ENCODE measurements around the gene IL32. TPM values are rescaled to one million over a fixed set of nuclear protein-coding genes. Genes with fewer than 3 reads are reported as not detected.

The IL32 gene
- total RNA-seq, 1 experiment from 2014 or later = 4.5 TPM

DNA sequence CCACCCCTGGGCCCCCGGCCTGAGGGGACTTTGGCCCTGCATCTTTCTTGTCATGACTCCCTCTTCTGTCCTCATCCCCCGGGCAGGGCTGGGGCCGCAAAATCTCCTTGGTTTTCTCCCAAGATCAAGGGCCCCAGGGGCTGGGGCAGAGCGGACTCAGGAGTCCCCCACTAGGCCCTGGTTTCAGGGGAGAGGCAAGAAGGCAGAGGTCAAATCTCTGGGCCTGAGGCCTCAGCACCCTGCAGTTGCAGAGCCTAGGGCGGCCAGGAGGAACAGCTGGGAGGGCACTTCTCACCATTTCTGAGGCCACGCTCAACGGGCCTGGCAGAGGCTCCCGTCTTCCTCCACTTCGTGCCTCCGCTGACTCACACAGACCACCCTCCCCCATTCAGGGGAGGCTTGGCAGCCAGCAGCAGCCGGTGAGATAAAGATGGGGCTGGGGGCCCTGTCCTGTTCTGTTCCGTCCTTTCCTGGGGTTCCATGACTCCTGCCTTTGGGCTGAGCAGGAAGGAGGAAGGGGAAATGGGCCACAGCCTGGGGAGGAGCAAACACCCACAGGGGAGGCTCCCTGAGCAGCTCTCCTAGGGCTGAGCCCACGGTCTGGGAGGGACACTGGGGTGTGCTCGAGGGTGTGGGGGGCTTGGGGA is 21.3 kb downstream of the IL32 start:
- TF ChIP-seq, protein P1, sequence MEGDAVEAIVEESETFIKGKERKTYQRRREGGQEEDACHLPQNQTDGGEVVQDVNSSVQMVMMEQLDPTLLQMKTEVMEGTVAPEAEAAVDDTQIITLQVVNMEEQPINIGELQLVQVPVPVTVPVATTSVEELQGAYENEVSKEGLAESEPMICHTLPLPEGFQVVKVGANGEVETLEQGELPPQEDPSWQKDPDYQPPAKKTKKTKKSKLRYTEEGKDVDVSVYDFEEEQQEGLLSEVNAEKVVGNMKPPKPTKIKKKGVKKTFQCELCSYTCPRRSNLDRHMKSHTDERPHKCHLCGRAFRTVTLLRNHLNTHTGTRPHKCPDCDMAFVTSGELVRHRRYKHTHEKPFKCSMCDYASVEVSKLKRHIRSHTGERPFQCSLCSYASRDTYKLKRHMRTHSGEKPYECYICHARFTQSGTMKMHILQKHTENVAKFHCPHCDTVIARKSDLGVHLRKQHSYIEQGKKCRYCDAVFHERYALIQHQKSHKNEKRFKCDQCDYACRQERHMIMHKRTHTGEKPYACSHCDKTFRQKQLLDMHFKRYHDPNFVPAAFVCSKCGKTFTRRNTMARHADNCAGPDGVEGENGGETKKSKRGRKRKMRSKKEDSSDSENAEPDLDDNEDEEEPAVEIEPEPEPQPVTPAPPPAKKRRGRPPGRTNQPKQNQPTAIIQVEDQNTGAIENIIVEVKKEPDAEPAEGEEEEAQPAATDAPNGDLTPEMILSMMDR (conservative IDR thresholded peaks at IDR 0.05; ENCODE audit: low read depth, low read length) = no peak
- no peak for TF ChIP-seq EZH2 (IDR thresholded peaks at IDR 0.05; ENCODE audit: borderline replicate concordance, low read depth, low read length, poor library complexity, severe bottlenecking)
- intact Hi-C loops (cut with micrococcal nuclease; ENCODE audit: unreplicated experiment) = no loop called here
- no peak for DNase-seq (ENCODE audit: low spot score)
- no TSS peak for BruUV-seq (replicated peaks)
- Histone ChIP-seq H3K27ac (ENCODE audit: low read depth, low read length, poor library complexity, severe bottlenecking) (no peak overlapping the region), H3K4me3 (ENCODE audit: low read depth, low read length, poor library complexity, severe bottlenecking) (no peak overlapping the region), H3K27me3 (replicated peaks; ENCODE audit: insufficient read depth, low read depth, low read length, poor library complexity) (no peaks in the 10 kb centered on the region), H3K4me1 (ENCODE audit: insufficient read depth, low read length, poor library complexity, severe bottlenecking) (no peaks in the 10 kb centered on the region), H3K9me3 (ENCODE audit: low read depth, low read length, poor library complexity, severe bottlenecking) (no peaks in the 10 kb centered on the region), H3K36me3 (ENCODE audit: insufficient read depth, low read length, poor library complexity, severe bottlenecking) (no peaks in the 10 kb centered on the region)
- CTCF ChIA-PET = no interaction called here
- POLR2A ChIA-PET (ENCODE audit: low non-redundant PET) = no interaction called here

DNA sequence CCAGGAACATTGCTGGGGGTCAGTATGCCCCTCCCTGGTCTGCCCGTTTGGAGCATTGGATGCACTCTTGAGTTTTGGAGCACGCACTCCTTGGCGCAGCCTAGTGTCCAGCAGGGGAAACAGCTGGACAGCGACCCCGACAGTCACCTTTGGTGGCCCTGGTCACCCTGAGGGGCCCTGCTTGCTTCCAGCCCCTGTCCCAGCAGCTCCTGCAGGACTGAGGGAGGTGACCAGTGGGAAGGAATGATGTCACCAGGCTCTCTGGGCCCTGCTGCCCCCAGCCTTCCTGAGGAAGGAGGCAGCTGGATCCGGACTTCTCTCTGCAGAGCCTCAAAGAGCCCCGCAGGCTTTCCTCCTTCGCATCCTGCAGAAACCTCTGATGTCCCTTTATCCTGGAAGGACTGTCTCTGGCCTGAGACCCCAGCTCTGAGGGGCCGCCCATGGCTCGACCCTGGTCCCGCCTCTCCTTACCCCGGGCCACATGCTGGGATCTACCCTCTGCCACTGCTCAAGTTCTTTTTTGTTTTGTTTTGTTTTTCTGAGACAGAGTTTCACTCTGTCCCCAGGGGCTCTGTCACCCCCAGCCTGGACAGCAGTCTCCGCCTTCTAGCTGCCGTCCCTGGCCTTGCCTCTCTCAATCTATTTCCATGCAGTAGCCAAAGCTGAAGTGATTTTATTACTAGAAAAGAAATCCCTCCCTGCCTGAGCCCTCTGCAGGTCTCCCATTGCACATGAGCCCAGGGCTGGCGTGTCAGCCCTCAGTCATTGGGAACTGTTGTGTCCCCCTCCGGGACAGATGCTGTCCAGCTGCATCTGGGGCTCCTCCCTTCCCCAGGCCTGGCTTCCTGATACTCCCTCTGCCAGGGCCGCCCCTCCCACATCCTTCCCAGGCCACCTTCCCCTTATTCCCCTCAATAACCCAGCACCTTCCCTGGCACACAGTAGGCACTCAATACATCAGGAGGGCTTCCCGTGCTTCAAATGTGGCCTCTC is 22.1 kb downstream of the IL32 start:
- ChIA-PET CTCF (no interaction called here), POLR2A (ENCODE audit: low non-redundant PET) (no interaction called here)
- no peaks in the 10 kb centered on the region for H3K4me1 ChIP-seq (ENCODE audit: insufficient read depth, low read length, poor library complexity, severe bottlenecking)
- no peak overlapping the region for H3K27ac ChIP-seq (ENCODE audit: low read depth, low read length, poor library complexity, severe bottlenecking)
- TF ChIP-seq EZH2 (IDR thresholded peaks at IDR 0.05; ENCODE audit: borderline replicate concordance, low read depth, low read length, poor library complexity, severe bottlenecking) = no peak
- TF ChIP-seq, protein P1 (conservative IDR thresholded peaks at IDR 0.05; ENCODE audit: low read depth, low read length) = no peak
- no peaks in the 10 kb centered on the region for H3K27me3 ChIP-seq (replicated peaks; ENCODE audit: insufficient read depth, low read depth, low read length, poor library complexity)
- H3K36me3 ChIP-seq (ENCODE audit: insufficient read depth, low read length, poor library complexity, severe bottlenecking) = no peaks in the 10 kb centered on the region
- no peaks in the 10 kb centered on the region for H3K9me3 ChIP-seq (ENCODE audit: low read depth, low read length, poor library complexity, severe bottlenecking)
- no peak overlapping the region for H3K4me3 ChIP-seq (ENCODE audit: low read depth, low read length, poor library complexity, severe bottlenecking)
- no TSS peak for BruUV-seq (replicated peaks)
- DNase-seq (ENCODE audit: low spot score) = no peak
- intact Hi-C loops (cut with micrococcal nuclease; ENCODE audit: unreplicated experiment) = no loop called here

DNA sequence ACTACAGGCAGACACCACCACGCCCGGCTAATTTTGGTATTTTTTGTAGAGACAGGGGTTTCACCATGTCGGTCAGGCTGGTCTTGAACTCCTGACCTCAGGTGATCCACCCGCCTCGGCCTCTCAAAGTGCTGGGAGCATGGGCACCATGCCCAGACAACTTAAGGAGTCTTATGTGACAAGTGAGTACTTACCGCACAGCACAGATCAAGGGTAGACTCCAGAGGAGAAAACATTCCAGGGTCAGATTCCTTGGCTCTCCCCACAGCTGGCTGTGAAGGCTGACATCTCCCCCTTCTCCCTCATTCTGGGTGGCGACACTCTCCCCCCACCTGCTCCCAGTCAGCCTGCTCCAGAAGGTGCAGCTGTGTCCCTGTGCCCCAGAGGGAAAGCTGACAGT is 23.0 kb downstream of the IL32 start:
- Histone ChIP-seq H3K27ac (ENCODE audit: low read depth, low read length, poor library complexity, severe bottlenecking) (no peak overlapping the region), H3K9me3 (ENCODE audit: low read depth, low read length, poor library complexity, severe bottlenecking) (no peaks in the 10 kb centered on the region), H3K4me3 (ENCODE audit: low read depth, low read length, poor library complexity, severe bottlenecking) (no peak overlapping the region), H3K4me1 (ENCODE audit: insufficient read depth, low read length, poor library complexity, severe bottlenecking) (no peaks in the 10 kb centered on the region), H3K36me3 (ENCODE audit: insufficient read depth, low read length, poor library complexity, severe bottlenecking) (no peaks in the 10 kb centered on the region), H3K27me3 (replicated peaks; ENCODE audit: insufficient read depth, low read depth, low read length, poor library complexity) (no peaks in the 10 kb centered on the region)
- BruUV-seq (replicated peaks) = no TSS peak
- TF ChIP-seq, protein P1 (conservative IDR thresholded peaks at IDR 0.05; ENCODE audit: low read depth, low read length) = no peak
- TF ChIP-seq EZH2 (IDR thresholded peaks at IDR 0.05; ENCODE audit: borderline replicate concordance, low read depth, low read length, poor library complexity, severe bottlenecking) = no peak
- no peak for DNase-seq (ENCODE audit: low spot score)
- intact Hi-C loops (cut with micrococcal nuclease; ENCODE audit: unreplicated experiment) = no loop called here
- CTCF ChIA-PET = no interaction called here
- POLR2A ChIA-PET (ENCODE audit: low non-redundant PET) = no interaction called here

All from A673 (cell line).